Measurements from ENCODE around the gene FRMD4B.
"Not testable (repeated sequence)": the region's sequence is repeated elsewhere in the genome, so short reads cannot be mapped to it uniquely, and the experiment has no call there.

DNA sequence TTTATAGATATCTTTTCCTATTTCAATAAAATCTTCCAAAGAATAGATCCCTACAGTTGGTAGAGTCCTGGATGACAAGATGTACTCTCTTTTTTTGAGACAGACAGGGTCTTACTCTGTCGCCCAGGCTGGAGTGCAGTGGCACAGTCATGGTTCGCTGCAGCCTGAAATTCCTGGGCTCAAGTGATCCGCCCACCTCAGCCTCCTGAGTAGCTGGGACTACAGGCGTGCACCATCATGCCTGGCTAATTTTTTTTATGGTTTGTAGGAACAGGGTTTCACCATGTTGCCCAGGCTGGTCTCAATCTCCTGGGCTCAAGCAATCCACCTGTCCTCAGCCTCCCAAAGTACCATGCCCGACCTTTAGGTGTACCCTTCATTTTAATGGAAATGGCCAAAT lies 109.7 kb downstream of the FRMD4B start:
- TF ChIP-seq, protein P1, sequence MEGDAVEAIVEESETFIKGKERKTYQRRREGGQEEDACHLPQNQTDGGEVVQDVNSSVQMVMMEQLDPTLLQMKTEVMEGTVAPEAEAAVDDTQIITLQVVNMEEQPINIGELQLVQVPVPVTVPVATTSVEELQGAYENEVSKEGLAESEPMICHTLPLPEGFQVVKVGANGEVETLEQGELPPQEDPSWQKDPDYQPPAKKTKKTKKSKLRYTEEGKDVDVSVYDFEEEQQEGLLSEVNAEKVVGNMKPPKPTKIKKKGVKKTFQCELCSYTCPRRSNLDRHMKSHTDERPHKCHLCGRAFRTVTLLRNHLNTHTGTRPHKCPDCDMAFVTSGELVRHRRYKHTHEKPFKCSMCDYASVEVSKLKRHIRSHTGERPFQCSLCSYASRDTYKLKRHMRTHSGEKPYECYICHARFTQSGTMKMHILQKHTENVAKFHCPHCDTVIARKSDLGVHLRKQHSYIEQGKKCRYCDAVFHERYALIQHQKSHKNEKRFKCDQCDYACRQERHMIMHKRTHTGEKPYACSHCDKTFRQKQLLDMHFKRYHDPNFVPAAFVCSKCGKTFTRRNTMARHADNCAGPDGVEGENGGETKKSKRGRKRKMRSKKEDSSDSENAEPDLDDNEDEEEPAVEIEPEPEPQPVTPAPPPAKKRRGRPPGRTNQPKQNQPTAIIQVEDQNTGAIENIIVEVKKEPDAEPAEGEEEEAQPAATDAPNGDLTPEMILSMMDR (IDR thresholded peaks at IDR 0.05), result not testable (repeated sequence)
- TF ChIP-seq EP300 (IDR thresholded peaks at IDR 0.05), result not testable (repeated sequence)

All from ovary (tissue), 3 donors.